HG03066 (cell line): ENCODE results near the gene COL5A1.

Source experiments
- ATAC-seq: cut with Tn5 transposase; IDR thresholded peaks from one replicate; pipeline ENCODE4 v1.9.1; 2021; ENCODE audit warnings: low read depth; ENCODE audit not compliant: unreplicated experiment

Gene COL5A1

GRCh38 chr9:134778841-134779411 is 137.3 kb downstream of the COL5A1 start:
- no peak for ATAC-seq

- no peak for ATAC-seq
Observed at GRCh38 chr9:134779640-134780039, 138.0 kb downstream of the COL5A1 start.

DNA sequence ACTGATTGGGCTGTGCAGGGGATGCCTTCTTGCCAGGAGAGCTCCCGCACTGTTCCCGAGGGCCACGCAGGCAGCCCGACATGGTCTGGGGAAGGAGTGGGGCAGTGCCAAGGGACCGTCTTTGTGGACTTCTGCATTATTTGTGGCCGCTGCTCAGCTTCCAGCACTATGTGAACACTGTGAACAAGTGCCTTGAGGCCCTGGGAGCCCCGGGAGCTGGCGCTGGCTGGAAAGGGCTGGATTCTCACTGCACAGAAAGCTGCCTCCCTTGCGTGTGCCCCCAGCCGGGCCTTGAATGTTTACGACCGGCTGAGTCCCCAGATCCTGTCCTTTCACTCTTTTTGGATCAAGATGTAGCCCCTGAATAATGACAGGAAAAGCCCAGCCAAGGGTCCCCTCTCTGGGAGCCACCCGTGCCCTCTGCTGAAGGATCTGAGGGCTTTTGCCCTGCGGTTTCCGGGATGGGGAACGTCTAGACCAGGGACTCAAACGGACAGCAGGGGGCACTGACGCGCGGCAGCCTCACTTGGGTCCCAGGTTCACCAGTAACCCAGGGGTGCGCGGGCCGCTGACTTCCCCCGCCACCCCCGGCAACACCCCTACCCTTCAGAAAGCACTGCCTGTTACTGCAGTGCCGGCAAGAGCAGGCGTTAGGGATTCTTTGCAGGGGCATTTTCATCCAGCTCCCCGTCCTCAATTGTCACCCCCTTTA is 140.1 kb downstream of the COL5A1 start:
- ATAC-seq = no peak

- no peak for ATAC-seq
Observed at GRCh38 chr9:134782921-134783698, 141.5 kb downstream of the COL5A1 start.

DNA sequence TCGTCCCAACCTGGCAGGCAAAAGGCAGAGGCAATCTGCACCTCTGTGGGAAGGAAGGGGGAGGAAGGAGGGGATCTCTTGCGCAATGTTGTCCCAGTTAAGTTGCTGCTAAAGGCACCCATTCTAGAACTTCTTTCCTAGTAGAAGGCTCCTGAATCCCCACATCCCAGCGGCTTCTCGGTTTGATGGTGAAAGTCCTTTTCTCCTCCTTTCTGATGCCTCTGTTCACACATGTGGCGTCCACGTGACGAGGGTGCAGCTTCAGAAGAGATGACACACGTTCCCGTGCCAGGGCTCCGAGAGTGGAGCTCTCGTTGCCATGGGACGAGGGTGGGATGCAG is 142.1 kb downstream of the COL5A1 start:
- no peak for ATAC-seq

GRCh38 chr9:134784577-134785305 is 143.1 kb downstream of the COL5A1 start:
- ATAC-seq = no peak

DNA sequence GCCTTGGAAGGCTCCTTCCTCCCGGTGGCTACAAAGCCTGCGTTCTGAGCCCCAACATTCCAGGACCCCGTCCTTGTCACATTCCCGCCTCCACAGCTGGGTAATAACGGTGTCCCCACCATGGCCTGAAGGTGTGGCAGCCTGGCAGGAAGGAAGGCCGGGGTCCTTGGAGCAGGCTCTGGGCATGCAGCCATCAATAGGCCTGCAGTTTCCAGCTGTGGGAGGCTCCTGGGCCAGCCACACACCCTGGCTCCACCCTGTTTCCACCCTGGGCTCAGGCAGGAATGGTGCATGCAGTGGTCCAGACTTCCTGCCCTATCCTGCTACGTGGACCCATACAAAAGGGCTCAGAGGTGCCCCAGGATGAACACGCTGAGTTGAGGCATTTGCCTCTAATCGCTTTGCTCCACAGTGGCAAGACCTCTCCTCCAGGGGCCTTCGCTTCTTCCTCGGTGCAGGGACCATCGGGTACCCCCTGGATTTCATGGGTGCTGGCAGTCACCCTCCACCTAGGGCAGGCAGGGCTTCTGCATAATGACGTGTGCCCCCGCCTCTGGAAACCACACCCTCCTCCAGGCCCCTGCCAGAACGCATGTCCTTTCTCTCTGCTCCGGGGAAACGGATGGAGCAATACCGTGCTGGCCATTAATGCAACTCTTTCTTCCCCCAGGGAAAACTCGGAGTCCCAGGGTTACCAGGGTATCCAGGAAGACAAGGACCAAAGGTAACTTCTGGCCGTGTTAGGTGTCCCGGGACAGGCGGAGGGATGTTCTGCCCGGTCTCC is 143.9 kb downstream of the COL5A1 start:
- ATAC-seq = no peak

GRCh38 chr9:134787601-134788531 is 146.3 kb downstream of the COL5A1 start:
- ATAC-seq = no peak

DNA sequence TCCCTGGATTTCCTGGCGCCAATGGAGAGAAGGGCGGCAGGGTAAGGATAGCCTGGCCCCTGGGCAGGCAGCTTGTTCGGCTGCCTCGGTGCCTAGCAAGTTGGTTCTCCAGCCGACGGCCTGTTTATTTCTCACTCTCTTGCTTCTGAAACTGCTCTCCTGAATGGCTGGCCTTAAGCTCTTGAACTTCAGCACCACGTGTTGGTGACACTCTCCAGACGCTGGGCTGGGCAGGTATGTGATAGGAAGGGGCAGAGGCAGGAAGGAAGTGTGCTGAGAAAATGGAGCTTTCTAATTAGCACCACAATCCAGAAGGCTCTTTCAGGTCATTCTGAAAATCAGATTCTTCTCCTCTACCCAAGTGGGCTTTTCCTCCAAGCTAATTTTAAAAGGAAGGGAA is 147.6 kb downstream of the COL5A1 start:
- no peak for ATAC-seq

DNA sequence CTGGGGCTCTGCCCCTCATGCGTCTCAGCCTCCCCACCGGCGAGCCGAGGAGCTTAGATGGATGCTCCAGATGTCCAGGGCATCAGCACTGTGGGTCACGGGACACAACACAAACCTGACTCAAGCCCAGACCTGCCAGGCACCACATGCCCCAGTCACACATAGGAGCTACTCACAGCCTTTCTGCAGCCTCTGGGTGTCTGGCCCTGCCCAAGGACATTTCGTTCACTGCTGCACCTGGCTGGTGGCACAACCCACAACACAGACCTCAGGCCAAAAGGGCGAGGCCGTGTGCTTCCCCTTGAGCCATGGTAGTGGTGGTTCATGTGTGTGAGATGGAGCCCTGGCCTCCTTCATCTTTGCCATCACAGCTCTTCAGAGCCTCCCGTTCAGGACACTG is 149.4 kb downstream of the COL5A1 start:
- ATAC-seq = no peak

DNA sequence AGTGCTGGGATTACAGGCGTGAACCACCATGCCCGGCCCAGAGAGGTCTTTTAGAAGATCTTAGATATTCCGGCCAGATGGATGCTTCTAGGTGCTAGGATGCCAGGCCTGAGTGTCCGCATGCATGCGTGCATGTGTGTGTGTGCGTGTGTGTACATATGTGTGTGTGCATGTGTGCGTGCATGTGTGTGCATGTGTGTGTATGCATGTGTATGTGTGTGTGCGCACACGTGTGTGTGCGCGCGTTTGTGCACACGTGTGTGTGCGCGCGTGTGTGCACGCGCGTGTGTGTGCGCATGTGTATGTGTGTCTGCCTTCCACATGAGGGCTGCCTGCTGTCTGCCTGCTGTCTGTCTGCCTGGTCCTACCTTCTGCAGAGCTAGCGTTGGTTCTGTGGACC is 151.0 kb downstream of the COL5A1 start:
- ATAC-seq = no peak

DNA sequence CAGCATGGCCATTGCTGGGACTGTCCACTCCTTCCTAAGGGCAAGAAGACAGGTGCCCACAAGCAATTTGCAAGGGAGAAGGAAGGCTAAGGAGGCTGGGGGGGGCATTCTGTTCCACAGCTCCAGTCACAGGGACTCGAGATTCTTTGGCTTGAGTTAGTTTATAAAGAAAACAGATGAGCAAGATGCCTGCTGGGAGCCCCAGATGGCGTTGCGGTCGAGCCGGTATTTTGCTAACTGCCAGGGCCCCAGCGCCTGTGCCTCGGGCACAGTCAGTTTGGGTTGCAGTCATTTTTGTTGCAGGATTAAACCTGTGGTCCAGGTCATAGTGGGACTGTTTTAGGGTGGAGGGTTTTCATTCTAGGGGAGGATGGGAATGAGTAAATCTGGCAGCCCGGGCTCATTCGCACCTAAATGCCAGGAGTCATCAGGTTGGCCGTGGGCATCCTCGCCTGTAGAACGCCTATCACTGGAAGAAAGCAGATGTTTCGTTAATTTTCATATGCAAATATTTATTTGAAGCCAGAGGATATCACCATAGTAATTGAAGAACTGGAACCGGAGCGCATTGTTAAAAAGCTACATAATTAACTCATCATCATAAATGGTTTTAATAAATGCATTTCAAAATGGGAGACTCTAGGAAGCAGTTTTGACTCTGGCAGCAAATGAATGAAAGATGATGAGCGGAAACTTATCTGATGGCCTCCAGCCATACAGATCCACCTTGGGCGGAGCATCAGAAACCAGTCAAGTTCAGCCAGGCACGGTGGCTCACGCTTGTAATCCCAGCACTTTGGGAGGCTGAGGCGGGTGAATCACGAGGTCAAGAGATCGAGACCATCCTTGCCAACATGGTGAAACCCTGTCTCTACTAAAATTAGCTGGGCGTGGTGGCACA is 151.9 kb downstream of the COL5A1 start:
- ATAC-seq = no peak

GRCh38 chr9:134794663-134795370 is 153.2 kb downstream of the COL5A1 start:
- ATAC-seq = no peak

DNA sequence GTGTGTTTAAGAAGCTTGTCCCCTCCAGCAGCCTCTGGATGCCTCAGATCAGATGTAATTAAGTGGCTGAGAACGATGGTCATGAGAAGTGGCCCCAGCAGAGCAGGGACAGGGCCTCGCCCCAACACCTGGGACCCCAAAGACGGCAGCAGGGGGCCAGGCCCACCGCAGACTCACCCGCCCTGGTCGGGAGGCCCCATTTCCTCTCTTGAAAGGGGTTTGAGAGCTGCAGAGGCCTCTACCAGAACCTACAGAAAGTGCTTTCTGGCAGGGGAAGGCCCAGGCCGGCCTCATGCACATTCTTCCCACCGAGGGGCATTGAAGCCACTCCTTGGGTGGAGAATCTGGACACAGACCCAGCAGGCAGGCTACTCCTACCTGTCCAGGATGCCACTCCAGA is 153.8 kb downstream of the COL5A1 start:
- no peak for ATAC-seq

GRCh38 chr9:134796882-134797281 is 155.3 kb downstream of the COL5A1 start:
- no peak for ATAC-seq

DNA sequence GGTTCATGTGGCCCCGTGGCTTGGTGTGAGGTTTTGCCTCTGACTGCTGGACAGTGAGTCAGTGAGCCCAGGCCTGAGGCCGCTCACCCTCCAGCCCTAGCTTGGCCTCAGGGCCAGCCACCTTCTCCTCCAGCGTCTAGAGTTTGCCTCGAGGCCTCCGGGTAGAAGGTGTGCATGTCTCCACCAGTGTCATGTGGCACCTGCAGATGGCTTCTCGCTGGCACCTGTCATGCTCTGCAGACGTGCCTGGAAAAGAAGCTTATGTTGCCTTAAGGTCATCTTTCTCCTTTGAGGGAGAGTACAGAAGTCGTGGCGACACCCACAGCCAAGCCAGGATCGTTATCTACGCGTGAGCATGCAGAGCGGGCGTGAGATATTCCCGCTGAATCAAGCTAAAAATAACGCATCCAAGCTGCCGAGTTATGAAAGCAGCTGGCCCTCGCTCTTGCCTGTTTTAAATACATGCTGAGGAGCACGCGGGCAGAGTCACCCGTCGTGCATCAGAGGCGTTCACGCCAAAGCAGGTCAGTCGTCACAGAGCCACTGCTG is 159.3 kb downstream of the COL5A1 start:
- no peak for ATAC-seq

GRCh38 chr9:134802216-134802795 is 160.7 kb downstream of the COL5A1 start:
- no peak for ATAC-seq
